Neural cell (in vitro differentiated cells): ENCODE results near the gene LARGE1. TPM values are rescaled to one million over a fixed set of nuclear protein-coding genes. Genes with fewer than 3 reads are reported as not detected.

Experiments
- H2AFZ ChIP-seq: fragments of 200-600, 300-800 bp; sonication (generic), shearing (Covaris generic); 2 replicates; pipeline ENCODE4 v1.6.0; 2014; ENCODE audit warnings: low read depth, mild to moderate bottlenecking, antibody characterized with exemption, low read length, moderate library complexity
- H3F3A ChIP-seq: fragments of 200-600 bp; shearing (Covaris generic); 2 replicates; pipeline ENCODE4 v1.6.1; 2016; ENCODE audit warnings: mild to moderate bottlenecking, moderate library complexity, mixed read lengths, antibody characterized with exemption, low read length; ENCODE audit not compliant: insufficient read depth, poor library complexity, severe bottlenecking
- H3K27ac ChIP-seq: fragments of 200-600, 300-800 bp; sonication (generic), shearing (Covaris generic); 2 replicates; pipeline ENCODE4 v1.5.1; 2014; ENCODE audit warnings: mild to moderate bottlenecking, low read length, moderate library complexity
- H3K27me3 ChIP-seq: fragments of 300-800, 200-600 bp; sonication (generic), shearing (Covaris generic); 2 replicates; pipeline ENCODE4 v1.6.0; 2014; ENCODE audit warnings: mild to moderate bottlenecking, low read depth, low read length, moderate library complexity; ENCODE audit not compliant: insufficient read depth
- H3K36me3 ChIP-seq: fragments of 300-800, 200-600 bp; sonication (generic), shearing (Covaris generic); 2 replicates; pipeline ENCODE4 v1.5.1; 2014; ENCODE audit warnings: mild to moderate bottlenecking, antibody characterized with exemption, low read length, moderate library complexity; ENCODE audit not compliant: insufficient read depth
- H3K4me2 ChIP-seq: fragments of 300-800, 200-600 bp; sonication (generic), shearing (Covaris generic); 2 replicates; pipeline ENCODE4 v1.6.0; 2014; ENCODE audit warnings: mild to moderate bottlenecking, low read length
- H3K4me3 ChIP-seq: fragments of 300-800, 200-600 bp; sonication (generic), shearing (Covaris generic); 2 replicates; pipeline ENCODE4 v1.5.1; 2014; ENCODE audit warnings: mild to moderate bottlenecking, low read length, moderate library complexity
- H3K79me2 ChIP-seq: fragments of 200-600 bp; shearing (Covaris generic); replicated peaks from 2 replicates; pipeline ENCODE4 v1.6.0; 2014; ENCODE audit warnings: mild to moderate bottlenecking, low read length, moderate library complexity; ENCODE audit not compliant: insufficient read depth
- H3K9ac ChIP-seq: fragments of 300-800, 200-600 bp; sonication (generic), shearing (Covaris generic); 2 replicates; pipeline ENCODE4 v1.6.1; 2016; ENCODE audit warnings: mild to moderate bottlenecking, low read length, mixed read lengths
- H3K9me2 ChIP-seq: fragments of 200-600 bp; shearing (Covaris generic); 2 replicates; pipeline ENCODE4 v1.6.1; 2016; ENCODE audit warnings: mild to moderate bottlenecking, low read length, mixed read lengths; ENCODE audit not compliant: insufficient read depth
- H3K9me3 ChIP-seq: fragments of 200-600, 300-800 bp; sonication (generic), shearing (Covaris generic); 2 replicates; pipeline ENCODE4 v1.6.1; 2016; ENCODE audit warnings: mild to moderate bottlenecking, mixed run types, low read length, moderate library complexity, mixed read lengths
- H4K20me1 ChIP-seq: fragments of 200-600 bp; shearing (Covaris generic); 2 replicates; pipeline ENCODE4 v1.6.1; 2016; ENCODE audit warnings: mild to moderate bottlenecking, mixed run types; ENCODE audit not compliant: insufficient read depth
- CTCF ChIP-seq: fragments of 450-650 bp; IDR thresholded peaks from 2 replicates; pipeline ENCODE4 v1.5.1; 2014; ENCODE audit warnings: antibody characterized with exemption, mild to moderate bottlenecking, moderate library complexity; ENCODE audit not compliant: poor library complexity, severe bottlenecking
- EP300 ChIP-seq: fragments of 450-650 bp; conservative IDR thresholded peaks from 2 replicates; pipeline ENCODE4 v1.6.1; 2014; ENCODE audit warnings: antibody characterized with exemption, mild to moderate bottlenecking, moderate library complexity; ENCODE audit not compliant: poor library complexity, severe bottlenecking
- EZH2 ChIP-seq: fragments of 200-600, 300-800 bp; shearing (Covaris generic), sonication (generic); IDR thresholded peaks from 2 replicates; pipeline ENCODE4 v1.6.1; 2014; ENCODE audit warnings: antibody characterized with exemption, low read length, borderline replicate concordance, mild to moderate bottlenecking; ENCODE audit not compliant: insufficient read depth, poor library complexity, severe bottlenecking
- MXI1 ChIP-seq: fragments of 450-650 bp; conservative IDR thresholded peaks from 2 replicates; pipeline ENCODE4 v1.6.1; 2014; ENCODE audit warnings: antibody characterized with exemption, mild to moderate bottlenecking; ENCODE audit not compliant: poor library complexity, severe bottlenecking
- POLR2AphosphoS5 ChIP-seq: IDR thresholded peaks from 2 replicates; pipeline ENCODE4 v1.6.1; 2012
- REST ChIP-seq: IDR thresholded peaks from 2 replicates; pipeline ENCODE4 v1.6.1; 2012; ENCODE audit warnings: borderline replicate concordance
- SMC3 ChIP-seq: fragments of 450-650 bp; conservative IDR thresholded peaks from 2 replicates; pipeline ENCODE4 v1.6.1; 2014; ENCODE audit warnings: antibody characterized with exemption, mild to moderate bottlenecking, moderate library complexity; ENCODE audit not compliant: poor library complexity
- TAF1 ChIP-seq: IDR thresholded peaks from 2 replicates; pipeline ENCODE4 v1.6.1; 2012; ENCODE audit warnings: low read depth
- polyA plus RNA-seq: library from polyadenylated mRNA; depleted of rRNA; stranded (reverse); fragments of >200 nt; gene quantifications from 2 replicates; pipeline ENCODE4 v1.2.3, GENCODE V29; 2014

Gene LARGE1
- polyA plus RNA-seq, 1 donor from 2014 or later, result 27.5 TPM

GRCh38 chr22:33563220-33563964, 356.9 kb downstream of the LARGE1 start:
- no peaks in the 10 kb centered on the region for H3K9me2 ChIP-seq
- H3F3A ChIP-seq, result no peaks in the 10 kb centered on the region
- TF ChIP-seq MXI1, result no peak
- TF ChIP-seq TAF1, result no peak
- no peak for TF ChIP-seq CTCF
- no peak for TF ChIP-seq REST
- TF ChIP-seq SMC3, result no peak
- TF ChIP-seq EP300, result no peak
- no peak for TF ChIP-seq EZH2
- TF ChIP-seq POLR2AphosphoS5, result no peak
- no peaks in the 10 kb centered on the region for H3K36me3 ChIP-seq
- no peaks in the 10 kb centered on the region for H4K20me1 ChIP-seq
- no peak overlapping the region for H3K9ac ChIP-seq
- H3K79me2 ChIP-seq, result no peaks in the 10 kb centered on the region
- no peak overlapping the region for H3K4me3 ChIP-seq
- H3K9me3 ChIP-seq, result no peaks in the 10 kb centered on the region
- no peak overlapping the region for H2AFZ ChIP-seq
- H3K4me2 ChIP-seq, result no peak overlapping the region
- H3K27ac ChIP-seq, result no peak overlapping the region
- H3K27me3 ChIP-seq, result no peaks in the 10 kb centered on the region

GRCh38 chr22:33562501-33562900, 357.8 kb downstream of the LARGE1 start:
- Histone ChIP-seq H3K4me2 (no peak overlapping the region), H3K36me3 (no peaks in the 10 kb centered on the region), H3K9me3 (no peaks in the 10 kb centered on the region), H3K9ac (no peak overlapping the region), H4K20me1 (no peaks in the 10 kb centered on the region), H3K79me2 (no peaks in the 10 kb centered on the region), H3K9me2 (no peaks in the 10 kb centered on the region), H2AFZ (no peak overlapping the region), H3K4me3 (no peak overlapping the region), H3K27me3 (no peaks in the 10 kb centered on the region), H3K27ac (no peak overlapping the region), H3F3A (no peaks in the 10 kb centered on the region)
- TF ChIP-seq POLR2AphosphoS5 (no peak), CTCF (no peak), EP300 (no peak), EZH2 (no peak), REST (no peak)
